PC-9 (cell line): Measurements from ENCODE around the gene PEX14. TPM values are rescaled to one million over a fixed set of nuclear protein-coding genes. Genes with fewer than 3 reads are reported as not detected.

Experiments
- BruUV-seq: library from RNA; stranded (reverse); fragments of 400-500 nt; replicated peaks from 2 replicates; lab custom pipeline; 2021; lab: Mats Ljungman, UMichigan
- CTCF ChIA-PET: fragments of 300-600 bp; sonication (Branson Sonifier 250); formaldehyde crosslinking; loops from one replicate; lab custom pipeline; 2022; ENCODE audit warnings: antibody characterized with exemption; lab: Charles Lee
- POLR2A ChIA-PET: fragments of 300-600 bp; sonication (Branson Sonifier 250); formaldehyde crosslinking; loops from one replicate; lab custom pipeline; 2022; ENCODE audit warnings: antibody characterized with exemption; ENCODE audit not compliant: unreplicated experiment; lab: Charles Lee
- DNase-seq, 2 experiments: peaks; one replicate each; pipeline versions ENCODE4 v3.0.0 to v3.0.0-alpha.2; 2015 to 2022; ENCODE audit warnings: mixed read lengths in 1 of 2
- H2AFZ ChIP-seq: fragments of 200-600 bp; sonication (generic); 2 replicates; pipeline ENCODE4 v1.8.1; 2017; ENCODE audit warnings: antibody characterized with exemption
- H3F3A ChIP-seq: fragments of 200-600 bp; sonication (generic); 2 replicates; pipeline ENCODE4 v1.8.1; 2017; ENCODE audit warnings: antibody characterized with exemption, mild to moderate bottlenecking, low read depth; ENCODE audit not compliant: insufficient read depth
- H3K27ac ChIP-seq: fragments of 200-600 bp; sonication (generic); 2 replicates; pipeline ENCODE4 v1.6.1; 2016; ENCODE audit warnings: mixed run types
- H3K27me3 ChIP-seq: fragments of 200-600 bp; sonication (generic); 2 replicates; pipeline ENCODE4 v1.6.1; 2016; ENCODE audit warnings: low read depth, mixed run types; ENCODE audit not compliant: insufficient read depth
- H3K36me3 ChIP-seq: fragments of 200-600 bp; sonication (generic); 2 replicates; pipeline ENCODE4 v1.6.1; 2016; ENCODE audit warnings: low read depth, mixed run types
- H3K4me1 ChIP-seq: fragments of 200-600 bp; sonication (generic); replicated peaks from 2 replicates; pipeline ENCODE4 v1.6.1; 2016; ENCODE audit warnings: mixed run types; ENCODE audit not compliant: insufficient read depth
- H3K4me2 ChIP-seq: fragments of 200-600 bp; sonication (generic); 2 replicates; pipeline ENCODE4 v1.6.1; 2017; ENCODE audit warnings: mixed run types
- H3K4me3 ChIP-seq: fragments of 200-600 bp; sonication (generic); 2 replicates; pipeline ENCODE4 v1.6.1; 2016; ENCODE audit warnings: mixed run types
- H3K79me2 ChIP-seq: fragments of 200-600 bp; sonication (generic); 2 replicates; pipeline ENCODE4 v1.6.1; 2017; ENCODE audit warnings: low read depth, mixed run types
- H3K9me2 ChIP-seq: fragments of 200-600 bp; sonication (generic); 2 replicates; pipeline ENCODE4 v1.8.1; 2017; ENCODE audit warnings: mild to moderate bottlenecking; ENCODE audit not compliant: insufficient read depth
- H3K9me3 ChIP-seq: fragments of 200-600 bp; sonication (generic); 2 replicates; pipeline ENCODE4 v1.8.1; 2016; ENCODE audit warnings: low read depth; ENCODE audit not compliant: insufficient read depth
- H4K20me1 ChIP-seq: fragments of 200-600 bp; sonication (generic); 2 replicates; pipeline ENCODE4 v1.8.1; 2017; ENCODE audit not compliant: insufficient read depth
- EZH2 ChIP-seq: fragments of 200-600 bp; sonication (generic); IDR thresholded peaks from 2 replicates; pipeline ENCODE4 v1.8.0; 2017; ENCODE audit warnings: antibody characterized with exemption, low read depth
- intact Hi-C: fragments of 100-400 bp; cut with micrococcal nuclease; formaldehyde crosslinking; loops from one replicate; pipeline ENCODE4 v1.10.0; 2022; ENCODE audit not compliant: unreplicated experiment
- total RNA-seq: library from RNA; stranded (reverse); gene quantifications from 2 replicates; pipeline ENCODE4 v1.2.3, GENCODE V29; 2021
- TF ChIP-seq, protein P1 (sequence below): fragments of 200-600 bp; sonication (generic); conservative IDR thresholded peaks from 2 replicates; pipeline ENCODE4 v1.6.1; 2017; ENCODE audit warnings: mixed run types, antibody characterized with exemption, mild to moderate bottlenecking, moderate library complexity

PEX14 gene
- total RNA-seq, 1 experiment from 2014 or later: 28.3 TPM

GRCh38 chr1:10541286-10541685, 66.5 kb downstream of the PEX14 start:
- no peak overlapping the region for H3K4me2 ChIP-seq
- no peak for DNase-seq
- POLR2A ChIA-PET: no interaction called here

GRCh38 chr1:10544239-10544638, 69.5 kb downstream of the PEX14 start:
- ChIA-PET CTCF (no interaction called here), POLR2A (no interaction called here)
- no peaks in the 10 kb centered on the region for H4K20me1 ChIP-seq
- no peaks in the 10 kb centered on the region for H3K9me3 ChIP-seq
- no peak overlapping the region for H3K4me3 ChIP-seq
- no peaks in the 10 kb centered on the region; the same call in 1 of the 2 replicates for H3F3A ChIP-seq
- no TSS peak for BruUV-seq
- no peaks in the 10 kb centered on the region for H3K9me2 ChIP-seq
- H3K27ac ChIP-seq: no peak overlapping the region
- TF ChIP-seq EZH2: no peak
- TF ChIP-seq, protein P1, sequence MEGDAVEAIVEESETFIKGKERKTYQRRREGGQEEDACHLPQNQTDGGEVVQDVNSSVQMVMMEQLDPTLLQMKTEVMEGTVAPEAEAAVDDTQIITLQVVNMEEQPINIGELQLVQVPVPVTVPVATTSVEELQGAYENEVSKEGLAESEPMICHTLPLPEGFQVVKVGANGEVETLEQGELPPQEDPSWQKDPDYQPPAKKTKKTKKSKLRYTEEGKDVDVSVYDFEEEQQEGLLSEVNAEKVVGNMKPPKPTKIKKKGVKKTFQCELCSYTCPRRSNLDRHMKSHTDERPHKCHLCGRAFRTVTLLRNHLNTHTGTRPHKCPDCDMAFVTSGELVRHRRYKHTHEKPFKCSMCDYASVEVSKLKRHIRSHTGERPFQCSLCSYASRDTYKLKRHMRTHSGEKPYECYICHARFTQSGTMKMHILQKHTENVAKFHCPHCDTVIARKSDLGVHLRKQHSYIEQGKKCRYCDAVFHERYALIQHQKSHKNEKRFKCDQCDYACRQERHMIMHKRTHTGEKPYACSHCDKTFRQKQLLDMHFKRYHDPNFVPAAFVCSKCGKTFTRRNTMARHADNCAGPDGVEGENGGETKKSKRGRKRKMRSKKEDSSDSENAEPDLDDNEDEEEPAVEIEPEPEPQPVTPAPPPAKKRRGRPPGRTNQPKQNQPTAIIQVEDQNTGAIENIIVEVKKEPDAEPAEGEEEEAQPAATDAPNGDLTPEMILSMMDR: no peak
- H3K4me2 ChIP-seq: no peak overlapping the region
- no peaks in the 10 kb centered on the region for H3K36me3 ChIP-seq
- no peak overlapping the region for H2AFZ ChIP-seq
- DNase-seq: no peak
- H3K27me3 ChIP-seq: no peaks in the 10 kb centered on the region
- intact Hi-C loops: no loop called here
- no peaks in the 10 kb centered on the region for H3K79me2 ChIP-seq
- H3K4me1 ChIP-seq: no peaks in the 10 kb centered on the region

More at GRCh38 chr1:10541286-10541685, 66.5 kb downstream of the PEX14 start:
- no peak overlapping the region for H3K4me3 ChIP-seq
- no peak for TF ChIP-seq EZH2
- no peaks in the 10 kb centered on the region for H3F3A ChIP-seq
- no TSS peak for BruUV-seq
- intact Hi-C loops: no loop called here
- CTCF ChIA-PET: no interaction called here
- no peaks in the 10 kb centered on the region for H3K9me3 ChIP-seq
- H4K20me1 ChIP-seq: no peaks in the 10 kb centered on the region
- H3K27ac ChIP-seq: no peak overlapping the region
- no peaks in the 10 kb centered on the region for H3K4me1 ChIP-seq
- H3K9me2 ChIP-seq: no peaks in the 10 kb centered on the region
- H3K36me3 ChIP-seq: no peaks in the 10 kb centered on the region
- no peaks in the 10 kb centered on the region for H3K79me2 ChIP-seq
- no peak overlapping the region for H2AFZ ChIP-seq
- no peaks in the 10 kb centered on the region for H3K27me3 ChIP-seq

GRCh38 chr1:10546896-10547295, 72.1 kb downstream of the PEX14 start:
- no TSS peak for BruUV-seq
- H3K79me2 ChIP-seq: no peaks in the 10 kb centered on the region
- H4K20me1 ChIP-seq: no peaks in the 10 kb centered on the region
- H3K27ac ChIP-seq: no peak overlapping the region
- DNase-seq: no peak
- H3K36me3 ChIP-seq: no peaks in the 10 kb centered on the region
- no peaks in the 10 kb centered on the region; the same call in 1 of the 2 replicates for H3F3A ChIP-seq
- POLR2A ChIA-PET: no interaction called here
- CTCF ChIA-PET: no interaction called here
- TF ChIP-seq, protein P1: no peak
- no peak for TF ChIP-seq EZH2
- H3K4me1 ChIP-seq: no peaks in the 10 kb centered on the region
- H2AFZ ChIP-seq: no peak overlapping the region
- H3K27me3 ChIP-seq: no peaks in the 10 kb centered on the region
- H3K4me3 ChIP-seq: no peak overlapping the region
- H3K9me3 ChIP-seq: no peaks in the 10 kb centered on the region
- intact Hi-C loops: no loop called here
- no peaks in the 10 kb centered on the region for H3K9me2 ChIP-seq
- H3K4me2 ChIP-seq: no peak overlapping the region
